GM12878 (cell line): ENCODE measurements around the gene CACNA1H. TPM values are rescaled to one million over a fixed set of nuclear protein-coding genes. Genes with fewer than 3 reads are reported as not detected.

Experiments
- ATAC-seq: fragments of 200-7000 bp; cut with Tn5 transposase; 3 replicates; pipeline ENCODE4 v1.9.1; 2020; ENCODE audit warnings: mild to moderate bottlenecking, moderate library complexity
- BruUV-seq: library from RNA; stranded (reverse); fragments of 400-500 nt; replicated peaks from 2 replicates; lab custom pipeline; 2021; lab: Mats Ljungman, UMichigan
- CTCF ChIA-PET: fragments of 300-600 bp; sonication (Branson Sonifier 250); formaldehyde crosslinking; extraction: SDS; loops from one replicate; lab custom pipeline; 2021; ENCODE audit warnings: inconsistent platforms; lab: Yijun Ruan, JAX
- POLR2A ChIA-PET: fragments of 350-600 bp; formaldehyde crosslinking; extraction: SDS; loops from one replicate; lab custom pipeline; 2021; ENCODE audit warnings: inconsistent platforms; lab: Charles Lee
- RAD21 ChIA-PET: fragments of 300-600 bp; sonication (Branson Sonifier 250); formaldehyde crosslinking; loops from one replicate; lab custom pipeline; 2023; ENCODE audit warnings: antibody characterized with exemption; ENCODE audit not compliant: unreplicated experiment; lab: Charles Lee
- SMC1A ChIA-PET: fragments of 300-600 bp; sonication (Branson Sonifier 250); formaldehyde crosslinking; loops from one replicate; lab custom pipeline; 2023; ENCODE audit not compliant: unreplicated experiment, uncharacterized antibody; lab: Charles Lee
- DNase-seq: peaks from one replicate; pipeline ENCODE4 v3.0.0-alpha.2; 2011; ENCODE audit warnings: low read depth, low spot score
- FAIRE-seq: peaks from 3 replicates; lab custom pipeline; 2011; peaks lifted over from hg19 to GRCh38; lab: Jason Lieb, UNC
- H2AFZ ChIP-seq: 2 replicates; pipeline ENCODE4 v1.6.0; 2011; ENCODE audit warnings: low read depth, low read length, control low read depth; ENCODE audit not compliant: control insufficient read depth
- H3K27ac ChIP-seq: 2 replicates; pipeline ENCODE4 v1.5.1; 2011; ENCODE audit warnings: control low read depth; ENCODE audit not compliant: control insufficient read depth, insufficient read depth
- H3K27me3 ChIP-seq, 2 experiments: replicated peaks in 1 of 2; 2 replicates each; pipeline versions ENCODE4 v1.6.0 to v1.6.1; 2011; ENCODE audit warnings: low read length in 1 of 2; ENCODE audit not compliant: control insufficient read depth in 2 of 2, insufficient read depth in 2 of 2
- H3K36me3 ChIP-seq, 2 experiments: 2 replicates each; pipeline ENCODE4 v1.5.1; 2011; ENCODE audit warnings: low read length in 1 of 2; ENCODE audit not compliant: control insufficient read depth in 2 of 2, insufficient read depth in 2 of 2
- H3K4me1 ChIP-seq: 2 replicates; pipeline ENCODE4 v1.6.1; 2011; ENCODE audit warnings: mild to moderate bottlenecking, low read length, moderate library complexity, mixed read lengths; ENCODE audit not compliant: control insufficient read depth, insufficient read depth
- H3K4me2 ChIP-seq: 2 replicates; pipeline ENCODE4 v1.6.0; 2011; ENCODE audit warnings: control low read depth; ENCODE audit not compliant: control insufficient read depth, insufficient read depth
- H3K4me3 ChIP-seq: fragments of 200-600 bp; sonication (generic); 2 replicates; pipeline ENCODE4 v1.5.1; 2016
- H3K79me2 ChIP-seq: 2 replicates; pipeline ENCODE4 v1.6.0; 2011; ENCODE audit warnings: low read length; ENCODE audit not compliant: control insufficient read depth, insufficient read depth
- H3K9ac ChIP-seq: 2 replicates; pipeline ENCODE4 v1.8.0; 2011; ENCODE audit warnings: low read length, control low read depth, mixed read lengths; ENCODE audit not compliant: control insufficient read depth, insufficient read depth
- H3K9me3 ChIP-seq: replicated peaks from 3 replicates; pipeline ENCODE4 v1.5.1; 2011; ENCODE audit warnings: mild to moderate bottlenecking, low read length; ENCODE audit not compliant: control insufficient read depth, insufficient read depth
- H4K20me1 ChIP-seq: 2 replicates; pipeline ENCODE4 v1.6.0; 2011; ENCODE audit not compliant: control insufficient read depth, insufficient read depth
- ATF2 ChIP-seq: IDR thresholded peaks from 2 replicates; pipeline ENCODE4 v1.6.1; 2012; ENCODE audit warnings: low read length, inconsistent platforms
- DPF2 ChIP-seq: fragments of 450-650 bp; IDR thresholded peaks from 2 replicates; pipeline ENCODE4 v1.6.1; 2017; ENCODE audit warnings: mild to moderate bottlenecking
- ETV6 ChIP-seq, 2 experiments: fragments of 450-650 bp in 1 of 2; IDR thresholded peaks in 1 of 2; conservative IDR thresholded peaks in 1 of 2; 2 replicates each; pipeline ENCODE4 v1.6.1; 2014; ENCODE audit warnings: antibody characterized with exemption in 1 of 2, borderline replicate concordance in 1 of 2, low read depth in 1 of 2, mild to moderate bottlenecking in 1 of 2, moderate library complexity in 1 of 2
- MAX ChIP-seq: IDR thresholded peaks from 2 replicates; pipeline ENCODE4 v1.6.1; 2012; ENCODE audit warnings: low read depth, low read length, improper control_type of control experiment
- NR2F1 ChIP-seq: fragments of 450-650 bp; conservative IDR thresholded peaks from 2 replicates; pipeline ENCODE4 v1.6.1; 2017; ENCODE audit warnings: mild to moderate bottlenecking
- ZNF217 ChIP-seq: fragments of 450-650 bp; IDR thresholded peaks from 2 replicates; pipeline ENCODE4 v1.6.1; 2017; ENCODE audit warnings: antibody characterized with exemption, mild to moderate bottlenecking
- ZNF24 ChIP-seq: fragments of 450-650 bp; IDR thresholded peaks from 2 replicates; pipeline ENCODE4 v1.6.1; 2017; ENCODE audit warnings: antibody characterized with exemption, mild to moderate bottlenecking
- WGBS: methylation state at CpG from one replicate; pipeline ENCODE4 v1.1.6; 2016; ENCODE audit warnings: low lambda C conversion rate; ENCODE audit not compliant: insufficient replicate concordance, insufficient coverage; ENCODE audit errors: missing lambda C conversion rate; 5-methylcytosine and 5-hydroxymethylcytosine counted together
- in situ Hi-C: fragments of 300-500 bp; cut with MboI; formaldehyde crosslinking; loops from 9 replicates; pipeline ENCODE4 v1.14.3; 2018; ENCODE audit warnings: mixed read lengths
- intact Hi-C: fragments of 100-400 bp; cut with micrococcal nuclease; formaldehyde crosslinking; loops from one replicate; pipeline ENCODE4 v1.14.2; 2022; ENCODE audit not compliant: unreplicated experiment
- polyA plus RNA-seq, 11 experiments: library from polyadenylated mRNA; depleted of rRNA in 4 of 11; unstranded in 6 of 11; stranded (reverse) in 5 of 11; fragments of >200 nt; fragmentation: Nextera tagmentation in 4 of 11; fragmentation: Illumina TruSeq in 1 of 11; extraction: Ambion mirVana in 4 of 11; extraction: Trizol in 1 of 11; gene quantifications; 1 replicate in 1 of 11; 2 replicates in 10 of 11; pipeline versions ENCODE4 v1.2.1 to v1.2.3, GENCODE V29; 2011 to 2016; ENCODE audit warnings: inconsistent platforms in 2 of 11, missing spikeins in 2 of 11, low read depth in 1 of 11
- total RNA-seq, 4 experiments: library from RNA; depleted of rRNA in 3 of 4; stranded (reverse); fragments of >200 nt in 3 of 4; fragmentation: Illumina TruSeq in 1 of 4; extraction: Trizol in 1 of 4; gene quantifications; 2 replicates each; pipeline versions ENCODE4 v1.2.1 to v1.2.3, GENCODE V29; 2013 to 2021

The CACNA1H gene
- total and polyA plus RNA-seq, 10 of the 15 experiments (the other 5 are each of a cell fraction or from before 2014, with no cell fraction given): 0.03 to 0.54 TPM; not detected in 8

DNA sequence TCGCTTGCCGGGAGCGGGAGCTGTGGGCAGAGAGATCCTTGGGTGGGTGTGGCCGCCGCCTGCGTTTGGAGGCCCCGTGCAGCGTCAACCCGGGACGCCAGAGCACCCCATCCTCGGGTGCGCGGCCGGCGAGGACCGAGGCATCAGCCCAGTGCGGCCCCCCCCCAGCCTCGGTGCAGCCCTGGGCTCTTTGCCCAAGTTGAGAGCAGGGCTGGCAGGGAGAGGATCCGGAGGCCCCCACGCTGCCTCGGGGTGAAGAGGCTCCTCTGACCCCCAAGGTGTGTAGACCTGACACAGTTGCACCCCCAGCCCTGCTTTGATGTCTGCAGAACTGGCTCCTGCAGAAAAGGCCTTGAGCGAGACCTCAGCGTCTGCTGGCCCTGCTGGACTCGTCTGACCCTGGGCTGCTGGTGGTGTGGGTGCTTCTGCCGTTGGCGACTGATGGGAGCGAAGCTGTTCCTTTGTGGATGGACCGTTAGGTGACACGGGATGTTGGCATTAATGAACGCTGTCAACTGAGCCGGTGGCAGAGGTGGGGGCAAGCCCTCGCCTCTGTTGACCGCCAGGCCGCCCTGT is 8.0 kb downstream of the CACNA1H start:
- Histone ChIP-seq H2AFZ (no peak overlapping the region), H3K9me3 (no peaks in the 10 kb centered on the region), H3K36me3 (no peaks in the 10 kb centered on the region), H3K4me1 (no peaks in the 10 kb centered on the region), H3K9ac (no peak overlapping the region), H3K27ac (no peak overlapping the region), H3K27me3 (no peaks in the 10 kb centered on the region), H3K4me2 (no peak overlapping the region), H3K4me3 (no peak overlapping the region), H4K20me1 (no peaks in the 10 kb centered on the region), H3K79me2 (no peaks in the 10 kb centered on the region)
- BruUV-seq: no TSS peak
- FAIRE-seq (no peak), ATAC-seq (no peak), DNase-seq (no peak)
- SMC1A ChIA-PET: no interaction called here
- RAD21 ChIA-PET: no interaction called here
- intact Hi-C loops: no loop called here
- CTCF ChIA-PET: no interaction called here
- TF ChIP-seq ZNF217 (no peak), DPF2 (no peak), NR2F1 (no peak), MAX (no peak), ETV6 (conservative IDR thresholded peaks at IDR 0.05 in 1 of 2, IDR thresholded peaks at IDR 0.05 in 1 of 2; ENCODE audit: borderline replicate concordance in 1 of 2, low read depth in 1 of 2) (no peak), ATF2 (no peak), ZNF24 (no peak)
- POLR2A ChIA-PET: no interaction called here
- whole genome bisulfite sequencing: 64% methylated on average over 29 of the region's 34 CpGs
- in situ Hi-C loops: no loop called here
